HepG2 (cell line): Measurements from ENCODE around the gene BLOC1S1. TPM values are rescaled to one million over a fixed set of nuclear protein-coding genes. Genes with fewer than 3 reads are reported as not detected.

ENCODE experiments used
- MATR3 ChIP-seq: sonication (generic); formaldehyde crosslinking; IDR thresholded peaks from 2 replicates; pipeline ENCODE4 v1.4.0; 2020; ENCODE audit warnings: missing genetic modification reagents
- MED13 ChIP-seq: sonication (generic); formaldehyde crosslinking; IDR thresholded peaks from 2 replicates; pipeline ENCODE4 v1.5.0; 2020; ENCODE audit warnings: missing genetic modification reagents
- PLRG1 ChIP-seq: fragments of 450-650 bp; conservative IDR thresholded peaks from 2 replicates; pipeline ENCODE4 v1.6.1; 2016
- SCMH1 ChIP-seq: sonication (generic); formaldehyde crosslinking; IDR thresholded peaks from 2 replicates; pipeline ENCODE4 v1.9.0; 2021; ENCODE audit warnings: missing genetic modification reagents, mild to moderate bottlenecking, borderline replicate concordance
- SSRP1 ChIP-seq: IDR thresholded peaks from 2 replicates; pipeline ENCODE4 v1.6.1; 2016; ENCODE audit warnings: control low read depth
- ZNF451 ChIP-seq: sonication (generic); formaldehyde crosslinking; IDR thresholded peaks from 2 replicates; pipeline ENCODE4 v1.5.0; 2020; ENCODE audit warnings: mild to moderate bottlenecking, missing genetic modification reagents
- polyA plus RNA-seq, 8 experiments: library from polyadenylated mRNA; depleted of rRNA in 3 of 8; stranded (reverse) in 7 of 8; unstranded in 1 of 8; fragments of >200 nt; fragmentation: Illumina TruSeq in 4 of 8; extraction: Trizol in 4 of 8; gene quantifications; 2 replicates each; pipeline versions ENCODE4 v1.2.1 to v1.2.3, GENCODE V29; 2011 to 2016; ENCODE audit warnings: low read depth in 4 of 8, missing spikeins in 1 of 8, mixed read lengths in 1 of 8; ENCODE audit not compliant: insufficient read depth in 1 of 8
- total RNA-seq, 5 experiments: library from RNA; depleted of rRNA; stranded (reverse); fragments of >200 nt; fragmentation: Illumina TruSeq; extraction: Trizol; gene quantifications; 2 replicates each; pipeline ENCODE4 v1.2.3, GENCODE V29; 2016; ENCODE audit warnings: low read depth in 1 of 5
- TF ChIP-seq, protein P1 (sequence below): sonication (generic); formaldehyde crosslinking; IDR thresholded peaks from one replicate; pipeline ENCODE4 v1.5.1; 2020; ENCODE audit warnings: mild to moderate bottlenecking, missing genetic modification reagents; ENCODE audit errors: not compliant biosample characterization
- TF ChIP-seq, protein P2 (sequence below): sonication (generic); formaldehyde crosslinking; IDR thresholded peaks from 2 replicates; pipeline ENCODE4 v1.9.0; 2021; ENCODE audit warnings: missing genetic modification reagents, borderline replicate concordance
- TF ChIP-seq, protein P3 (sequence below): sonication (generic); formaldehyde crosslinking; conservative IDR thresholded peaks from 2 replicates; pipeline ENCODE4 v1.8.0; 2022; ENCODE audit warnings: missing genetic modification reagents
- TF ChIP-seq, protein P4 (sequence below): sonication (generic); formaldehyde crosslinking; IDR thresholded peaks from 2 replicates; pipeline ENCODE4 v1.5.0; 2020; ENCODE audit warnings: mild to moderate bottlenecking, missing genetic modification reagents, borderline replicate concordance

Gene BLOC1S1
- total and polyA plus RNA-seq, 2 of the 13 experiments (the other 11 are each of a cell fraction or from before 2014, with no cell fraction given), result 55.1 to 95.3 TPM

GRCh38 chr12:55681142-55682077 lies 34.4 kb upstream of the BLOC1S1 start (continued):
- TF ChIP-seq, protein P1, sequence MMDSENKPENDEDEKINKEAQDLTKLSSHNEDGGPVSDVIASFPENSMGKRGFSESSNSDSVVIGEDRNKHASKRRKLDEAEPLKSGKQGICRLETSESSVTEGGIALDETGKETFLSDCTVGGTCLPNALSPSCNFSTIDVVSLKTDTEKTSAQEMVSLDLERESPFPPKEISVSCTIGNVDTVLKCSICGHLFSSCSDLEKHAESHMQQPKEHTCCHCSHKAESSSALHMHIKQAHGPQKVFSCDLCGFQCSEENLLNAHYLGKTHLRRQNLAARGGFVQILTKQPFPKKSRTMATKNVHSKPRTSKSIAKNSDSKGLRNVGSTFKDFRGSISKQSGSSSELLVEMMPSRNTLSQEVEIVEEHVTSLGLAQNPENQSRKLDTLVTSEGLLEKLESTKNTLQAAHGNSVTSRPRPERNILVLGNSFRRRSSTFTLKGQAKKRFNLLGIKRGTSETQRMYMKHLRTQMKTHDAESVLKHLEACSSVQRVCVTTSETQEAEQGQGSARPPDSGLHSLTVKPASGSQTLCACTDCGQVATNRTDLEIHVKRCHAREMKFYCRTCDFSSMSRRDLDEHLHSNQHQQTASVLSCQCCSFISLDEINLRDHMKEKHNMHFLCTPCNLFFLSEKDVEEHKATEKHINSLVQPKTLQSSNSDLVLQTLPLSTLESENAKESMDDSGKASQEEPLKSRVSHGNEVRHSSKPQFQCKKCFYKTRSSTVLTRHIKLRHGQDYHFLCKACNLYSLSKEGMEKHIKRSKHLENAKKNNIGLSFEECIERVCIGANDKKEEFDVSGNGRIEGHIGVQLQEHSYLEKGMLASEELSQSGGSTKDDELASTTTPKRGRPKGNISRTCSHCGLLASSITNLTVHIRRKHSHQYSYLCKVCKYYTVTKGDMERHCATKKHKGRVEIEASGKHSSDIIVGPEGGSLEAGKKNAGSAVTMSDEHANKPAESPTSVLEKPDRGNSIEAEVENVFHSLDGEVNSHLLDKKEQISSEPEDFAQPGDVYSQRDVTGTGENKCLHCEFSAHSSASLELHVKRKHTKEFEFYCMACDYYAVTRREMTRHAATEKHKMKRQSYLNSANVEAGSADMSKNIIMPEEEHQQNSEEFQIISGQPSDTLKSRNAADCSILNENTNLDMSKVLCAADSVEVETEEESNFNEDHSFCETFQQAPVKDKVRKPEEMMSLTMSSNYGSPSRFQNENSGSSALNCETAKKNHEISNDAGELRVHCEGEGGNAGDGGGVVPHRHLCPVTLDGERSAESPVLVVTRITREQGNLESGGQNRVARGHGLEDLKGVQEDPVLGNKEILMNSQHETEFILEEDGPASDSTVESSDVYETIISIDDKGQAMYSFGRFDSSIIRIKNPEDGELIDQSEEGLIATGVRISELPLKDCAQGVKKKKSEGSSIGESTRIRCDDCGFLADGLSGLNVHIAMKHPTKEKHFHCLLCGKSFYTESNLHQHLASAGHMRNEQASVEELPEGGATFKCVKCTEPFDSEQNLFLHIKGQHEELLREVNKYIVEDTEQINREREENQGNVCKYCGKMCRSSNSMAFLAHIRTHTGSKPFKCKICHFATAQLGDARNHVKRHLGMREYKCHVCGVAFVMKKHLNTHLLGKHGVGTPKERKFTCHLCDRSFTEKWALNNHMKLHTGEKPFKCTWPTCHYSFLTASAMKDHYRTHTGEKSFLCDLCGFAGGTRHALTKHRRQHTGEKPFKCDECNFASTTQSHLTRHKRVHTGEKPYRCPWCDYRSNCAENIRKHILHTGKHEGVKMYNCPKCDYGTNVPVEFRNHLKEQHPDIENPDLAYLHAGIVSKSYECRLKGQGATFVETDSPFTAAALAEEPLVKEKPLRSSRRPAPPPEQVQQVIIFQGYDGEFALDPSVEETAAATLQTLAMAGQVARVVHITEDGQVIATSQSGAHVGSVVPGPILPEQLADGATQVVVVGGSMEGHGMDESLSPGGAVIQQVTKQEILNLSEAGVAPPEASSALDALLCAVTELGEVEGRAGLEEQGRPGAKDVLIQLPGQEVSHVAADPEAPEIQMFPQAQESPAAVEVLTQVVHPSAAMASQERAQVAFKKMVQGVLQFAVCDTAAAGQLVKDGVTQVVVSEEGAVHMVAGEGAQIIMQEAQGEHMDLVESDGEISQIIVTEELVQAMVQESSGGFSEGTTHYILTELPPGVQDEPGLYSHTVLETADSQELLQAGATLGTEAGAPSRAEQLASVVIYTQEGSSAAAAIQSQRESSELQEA, result no peak
- no peak for TF ChIP-seq MED13
- no peak for TF ChIP-seq SCMH1 (CRISPR knock-in tag)
- no peak for TF ChIP-seq PLRG1
- TF ChIP-seq, protein P2, sequence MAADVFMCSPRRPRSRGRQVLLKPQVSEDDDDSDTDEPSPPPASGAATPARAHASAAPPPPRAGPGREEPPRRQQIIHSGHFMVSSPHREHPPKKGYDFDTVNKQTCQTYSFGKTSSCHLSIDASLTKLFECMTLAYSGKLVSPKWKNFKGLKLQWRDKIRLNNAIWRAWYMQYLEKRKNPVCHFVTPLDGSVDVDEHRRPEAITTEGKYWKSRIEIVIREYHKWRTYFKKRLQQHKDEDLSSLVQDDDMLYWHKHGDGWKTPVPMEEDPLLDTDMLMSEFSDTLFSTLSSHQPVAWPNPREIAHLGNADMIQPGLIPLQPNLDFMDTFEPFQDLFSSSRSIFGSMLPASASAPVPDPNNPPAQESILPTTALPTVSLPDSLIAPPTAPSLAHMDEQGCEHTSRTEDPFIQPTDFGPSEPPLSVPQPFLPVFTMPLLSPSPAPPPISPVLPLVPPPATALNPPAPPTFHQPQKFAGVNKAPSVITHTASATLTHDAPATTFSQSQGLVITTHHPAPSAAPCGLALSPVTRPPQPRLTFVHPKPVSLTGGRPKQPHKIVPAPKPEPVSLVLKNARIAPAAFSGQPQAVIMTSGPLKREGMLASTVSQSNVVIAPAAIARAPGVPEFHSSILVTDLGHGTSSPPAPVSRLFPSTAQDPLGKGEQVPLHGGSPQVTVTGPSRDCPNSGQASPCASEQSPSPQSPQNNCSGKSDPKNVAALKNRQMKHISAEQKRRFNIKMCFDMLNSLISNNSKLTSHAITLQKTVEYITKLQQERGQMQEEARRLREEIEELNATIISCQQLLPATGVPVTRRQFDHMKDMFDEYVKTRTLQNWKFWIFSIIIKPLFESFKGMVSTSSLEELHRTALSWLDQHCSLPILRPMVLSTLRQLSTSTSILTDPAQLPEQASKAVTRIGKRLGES, result no peak
- TF ChIP-seq, protein P3, sequence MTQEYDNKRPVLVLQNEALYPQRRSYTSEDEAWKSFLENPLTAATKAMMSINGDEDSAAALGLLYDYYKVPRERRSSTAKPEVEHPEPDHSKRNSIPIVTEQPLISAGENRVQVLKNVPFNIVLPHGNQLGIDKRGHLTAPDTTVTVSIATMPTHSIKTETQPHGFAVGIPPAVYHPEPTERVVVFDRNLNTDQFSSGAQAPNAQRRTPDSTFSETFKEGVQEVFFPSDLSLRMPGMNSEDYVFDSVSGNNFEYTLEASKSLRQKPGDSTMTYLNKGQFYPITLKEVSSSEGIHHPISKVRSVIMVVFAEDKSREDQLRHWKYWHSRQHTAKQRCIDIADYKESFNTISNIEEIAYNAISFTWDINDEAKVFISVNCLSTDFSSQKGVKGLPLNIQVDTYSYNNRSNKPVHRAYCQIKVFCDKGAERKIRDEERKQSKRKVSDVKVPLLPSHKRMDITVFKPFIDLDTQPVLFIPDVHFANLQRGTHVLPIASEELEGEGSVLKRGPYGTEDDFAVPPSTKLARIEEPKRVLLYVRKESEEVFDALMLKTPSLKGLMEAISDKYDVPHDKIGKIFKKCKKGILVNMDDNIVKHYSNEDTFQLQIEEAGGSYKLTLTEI (CRISPR knock-in tag), result no peak
- no peak for TF ChIP-seq ZNF451
- TF ChIP-seq, protein P4, sequence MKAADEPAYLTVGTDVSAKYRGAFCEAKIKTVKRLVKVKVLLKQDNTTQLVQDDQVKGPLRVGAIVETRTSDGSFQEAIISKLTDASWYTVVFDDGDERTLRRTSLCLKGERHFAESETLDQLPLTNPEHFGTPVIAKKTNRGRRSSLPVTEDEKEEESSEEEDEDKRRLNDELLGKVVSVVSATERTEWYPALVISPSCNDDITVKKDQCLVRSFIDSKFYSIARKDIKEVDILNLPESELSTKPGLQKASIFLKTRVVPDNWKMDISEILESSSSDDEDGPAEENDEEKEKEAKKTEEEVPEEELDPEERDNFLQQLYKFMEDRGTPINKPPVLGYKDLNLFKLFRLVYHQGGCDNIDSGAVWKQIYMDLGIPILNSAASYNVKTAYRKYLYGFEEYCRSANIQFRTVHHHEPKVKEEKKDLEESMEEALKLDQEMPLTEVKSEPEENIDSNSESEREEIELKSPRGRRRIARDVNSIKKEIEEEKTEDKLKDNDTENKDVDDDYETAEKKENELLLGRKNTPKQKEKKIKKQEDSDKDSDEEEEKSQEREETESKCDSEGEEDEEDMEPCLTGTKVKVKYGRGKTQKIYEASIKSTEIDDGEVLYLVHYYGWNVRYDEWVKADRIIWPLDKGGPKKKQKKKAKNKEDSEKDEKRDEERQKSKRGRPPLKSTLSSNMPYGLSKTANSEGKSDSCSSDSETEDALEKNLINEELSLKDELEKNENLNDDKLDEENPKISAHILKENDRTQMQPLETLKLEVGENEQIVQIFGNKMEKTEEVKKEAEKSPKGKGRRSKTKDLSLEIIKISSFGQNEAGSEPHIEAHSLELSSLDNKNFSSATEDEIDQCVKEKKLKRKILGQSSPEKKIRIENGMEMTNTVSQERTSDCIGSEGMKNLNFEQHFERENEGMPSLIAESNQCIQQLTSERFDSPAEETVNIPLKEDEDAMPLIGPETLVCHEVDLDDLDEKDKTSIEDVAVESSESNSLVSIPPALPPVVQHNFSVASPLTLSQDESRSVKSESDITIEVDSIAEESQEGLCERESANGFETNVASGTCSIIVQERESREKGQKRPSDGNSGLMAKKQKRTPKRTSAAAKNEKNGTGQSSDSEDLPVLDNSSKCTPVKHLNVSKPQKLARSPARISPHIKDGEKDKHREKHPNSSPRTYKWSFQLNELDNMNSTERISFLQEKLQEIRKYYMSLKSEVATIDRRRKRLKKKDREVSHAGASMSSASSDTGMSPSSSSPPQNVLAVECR (CRISPR knock-in tag), result peak; percentile 73; the same call in 1 of the 2 replicates
- TF ChIP-seq MATR3 (CRISPR knock-in tag), result no peak
- no peak for TF ChIP-seq SSRP1
